GM12875 (cell line): ENCODE measurements around the gene HSH2D.

Experiments
- H3K4me3 ChIP-seq: one replicate; pipeline ENCODE4 v1.5.1; 2011; ENCODE audit warnings: low read depth, low read length, control low read depth
- CTCF ChIP-seq: IDR thresholded peaks from 2 replicates; pipeline ENCODE4 v1.5.1; 2011; ENCODE audit warnings: low read depth, mild to moderate bottlenecking, control low read depth, inconsistent platforms, low read length, moderate library complexity, borderline replicate concordance; ENCODE audit not compliant: insufficient read depth

The HSH2D gene

GRCh38 chr19:16207490-16208025 is 64.1 kb downstream of the HSH2D start:
- TF ChIP-seq CTCF = no peak
- H3K4me3 ChIP-seq = no peak overlapping the region
